GM18508 (cell line): Measurements from ENCODE around the gene YLPM1.

ENCODE experiments used
- ATAC-seq: cut with Tn5 transposase; IDR thresholded peaks from one replicate; pipeline ENCODE4 v1.9.1; 2021; ENCODE audit warnings: moderate number of reproducible peaks; ENCODE audit not compliant: insufficient read depth, unreplicated experiment

The YLPM1 gene

DNA sequence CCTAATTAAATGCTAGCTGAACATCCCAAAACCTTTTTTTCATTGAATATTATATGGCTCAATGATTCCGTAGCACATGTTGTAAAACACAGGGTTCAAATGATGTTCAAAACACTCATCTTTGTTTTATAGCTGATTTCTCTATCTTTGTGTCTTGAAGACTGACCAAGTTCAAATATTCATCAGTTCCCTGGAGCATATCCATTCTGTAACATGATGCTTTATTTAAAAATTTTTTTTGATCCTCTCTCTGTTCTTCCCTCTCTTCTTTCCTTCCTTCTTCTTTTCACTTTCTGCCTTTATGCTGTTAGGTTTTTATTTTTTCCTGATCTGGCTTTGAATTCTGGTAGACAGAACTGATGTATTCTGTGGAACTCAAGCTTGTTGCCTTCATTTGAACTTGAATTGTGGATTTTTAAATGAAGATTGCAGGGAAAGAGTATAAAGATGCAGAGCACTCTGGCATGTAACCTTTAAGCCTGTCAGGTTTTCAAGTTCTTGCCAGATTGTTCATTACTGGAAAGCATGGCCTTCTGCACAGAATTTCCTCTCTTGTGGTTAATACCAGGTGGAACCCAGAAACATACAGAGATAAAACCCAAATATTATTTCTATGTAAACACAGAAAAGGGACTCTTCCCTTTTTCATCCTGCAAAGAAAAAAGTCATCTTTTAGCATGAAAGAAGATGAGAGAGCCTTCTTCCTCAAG lies 73.3 kb downstream of the YLPM1 start:
- ATAC-seq, result no peak

DNA sequence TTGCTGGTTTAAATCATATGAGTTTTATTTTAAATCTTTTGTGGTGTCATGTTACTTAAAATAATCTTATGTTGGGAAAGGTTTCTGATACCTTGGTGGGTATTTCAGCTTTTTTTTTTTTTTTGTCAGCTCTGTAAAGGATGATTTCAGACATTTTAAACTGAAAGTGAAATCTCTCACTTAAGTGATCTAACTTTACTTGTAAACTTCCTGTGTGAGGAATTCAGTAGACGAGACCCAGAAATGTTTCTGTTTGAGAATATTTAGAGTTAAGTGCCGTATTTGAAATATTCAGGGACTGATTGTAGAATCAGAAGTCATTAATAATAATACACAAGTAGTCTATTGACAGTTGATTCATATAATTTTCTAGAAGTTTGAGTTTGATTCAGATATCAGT lies 75.0 kb downstream of the YLPM1 start:
- ATAC-seq, result no peak

DNA sequence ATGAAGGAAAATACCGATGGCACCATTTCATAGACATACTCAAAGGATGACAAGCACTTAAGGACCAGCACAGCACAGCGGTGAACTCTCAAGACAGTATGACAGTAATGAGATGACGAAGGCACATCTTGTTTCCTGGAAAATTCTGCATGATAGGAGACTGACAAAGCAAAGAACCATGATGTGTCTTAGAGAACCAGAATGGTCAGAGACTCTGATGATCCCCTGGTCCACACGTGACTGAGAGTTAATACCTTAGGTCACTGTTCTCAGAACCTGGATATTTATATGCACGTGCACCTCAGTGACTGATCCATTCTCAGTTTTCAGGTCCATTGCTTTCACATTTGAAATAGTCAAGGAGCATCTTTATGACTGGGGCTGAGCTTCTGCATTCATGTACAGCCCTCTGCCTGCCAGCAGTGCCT lies 77.5 kb downstream of the YLPM1 start:
- no peak for ATAC-seq

GRCh38 chr14:74841230-74842207 lies 78.4 kb downstream of the YLPM1 start:
- peak; percentile 55 for ATAC-seq

GRCh38 chr14:74843653-74844052 lies 80.5 kb downstream of the YLPM1 start:
- ATAC-seq, result no peak

DNA sequence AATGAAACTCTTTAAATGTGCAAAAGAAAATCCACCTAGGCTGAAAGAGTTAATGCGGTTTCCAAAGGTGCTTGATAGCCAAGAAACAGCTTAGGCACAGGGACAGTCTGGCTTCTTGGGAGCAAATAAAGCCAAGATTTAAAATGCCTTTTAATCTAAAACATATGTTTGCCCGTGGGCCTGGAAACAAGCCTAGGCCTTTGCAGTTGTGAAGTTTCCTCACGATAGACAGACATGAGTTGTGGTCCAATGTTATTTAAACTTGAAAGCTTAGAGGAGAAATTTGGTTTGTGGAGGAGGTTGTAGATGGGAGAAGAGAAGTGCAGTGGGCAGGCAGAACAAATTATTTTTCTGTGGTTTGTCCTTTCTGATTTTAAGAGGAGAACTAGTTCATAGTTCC lies 83.1 kb downstream of the YLPM1 start:
- ATAC-seq, result no peak

DNA sequence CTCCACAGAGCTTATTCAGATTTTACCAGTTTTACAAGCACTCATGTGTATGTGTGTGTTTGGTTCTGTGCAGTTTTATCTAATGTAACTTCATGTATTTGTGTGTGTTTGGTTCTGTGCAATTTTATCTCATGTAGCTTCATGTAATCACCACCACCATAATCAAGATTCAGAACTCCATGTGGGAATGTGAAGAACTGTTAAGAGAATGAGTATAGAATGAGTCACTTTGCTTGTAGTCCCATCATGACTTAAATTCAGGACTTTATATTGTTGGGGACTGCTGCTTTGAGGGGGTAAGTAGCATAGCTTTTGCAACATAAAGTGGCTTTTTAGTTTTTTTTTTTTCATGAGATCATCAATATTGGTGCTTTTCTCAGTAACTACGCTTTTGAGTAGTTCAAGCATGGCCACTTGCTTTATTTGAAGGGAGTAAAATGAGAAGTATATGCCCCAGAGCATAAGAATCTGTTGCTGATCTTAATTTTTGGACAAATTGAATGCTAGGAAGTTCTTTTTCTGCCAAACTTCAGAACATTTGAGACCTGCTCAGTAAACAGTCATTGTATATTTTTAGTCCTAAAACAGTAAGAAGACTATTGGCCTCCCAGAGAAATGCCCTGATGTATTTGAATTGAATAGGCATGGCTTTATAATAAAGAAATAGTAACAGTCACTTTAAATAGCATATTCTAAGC lies 84.0 kb downstream of the YLPM1 start:
- ATAC-seq, result no peak

- no peak for ATAC-seq
Measured at GRCh38 chr14:74848768-74849167, 85.7 kb downstream of the YLPM1 start.

- ATAC-seq, result no peak
Measured at GRCh38 chr14:74852922-74853530, 89.9 kb downstream of the YLPM1 start.

DNA sequence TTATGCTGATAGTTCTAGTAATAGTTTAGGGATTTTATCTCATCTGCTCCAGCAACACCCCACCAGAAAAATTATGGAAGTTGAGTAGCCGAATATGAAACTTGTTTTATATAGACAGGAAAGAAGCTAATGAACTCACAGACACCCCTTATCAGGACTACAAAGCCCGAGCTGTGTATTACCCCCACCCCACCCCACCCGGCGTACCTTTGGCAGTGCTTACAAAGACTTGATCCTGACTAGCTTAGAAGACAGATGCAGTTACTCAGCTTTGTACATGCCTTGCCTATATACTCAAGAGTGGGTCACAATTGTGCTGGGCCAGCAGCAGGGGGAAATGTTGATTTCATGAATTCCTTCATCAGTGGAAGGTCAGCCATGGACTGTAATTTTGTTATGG lies 90.5 kb downstream of the YLPM1 start:
- no peak for ATAC-seq

DNA sequence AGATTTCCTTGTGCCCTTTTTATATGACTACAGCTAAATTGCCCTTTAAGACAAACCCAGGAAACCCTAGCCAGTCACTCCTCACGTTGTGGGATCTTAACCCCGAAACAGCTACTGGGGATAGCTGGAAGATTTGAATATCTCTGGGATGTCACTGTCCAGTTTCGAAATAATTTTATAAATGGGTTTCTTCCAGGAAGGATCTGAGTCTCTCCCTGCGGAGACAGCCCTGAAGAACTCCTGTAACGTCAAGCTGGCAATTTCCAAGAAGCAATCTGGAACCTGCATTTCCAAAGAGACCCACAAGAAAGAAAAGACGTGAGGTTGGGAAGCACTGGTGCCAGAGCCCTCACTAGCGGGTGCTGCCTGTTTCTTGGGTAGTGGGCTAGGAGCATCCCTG lies 91.9 kb downstream of the YLPM1 start:
- ATAC-seq, result no peak

DNA sequence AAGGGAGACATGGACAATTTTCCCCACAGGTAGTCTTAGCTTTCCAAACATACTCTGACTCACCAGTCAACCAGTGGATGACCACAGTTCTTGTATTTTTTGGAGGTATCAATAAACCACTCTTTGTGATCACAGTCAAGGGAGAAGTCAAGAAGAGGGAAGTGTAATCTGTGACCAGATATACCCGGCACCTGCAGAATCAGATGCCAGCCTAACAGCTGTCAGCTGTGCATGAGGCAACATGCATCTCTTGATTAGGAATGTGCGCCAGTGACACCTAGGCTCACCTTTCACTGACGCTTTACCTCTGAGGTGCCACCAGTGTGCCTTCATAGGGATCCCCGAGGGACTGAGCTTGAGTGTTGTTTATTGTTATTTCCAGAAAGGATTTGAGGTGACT lies 92.8 kb downstream of the YLPM1 start:
- ATAC-seq, result no peak

GRCh38 chr14:74856366-74856765 lies 93.2 kb downstream of the YLPM1 start:
- no peak for ATAC-seq

DNA sequence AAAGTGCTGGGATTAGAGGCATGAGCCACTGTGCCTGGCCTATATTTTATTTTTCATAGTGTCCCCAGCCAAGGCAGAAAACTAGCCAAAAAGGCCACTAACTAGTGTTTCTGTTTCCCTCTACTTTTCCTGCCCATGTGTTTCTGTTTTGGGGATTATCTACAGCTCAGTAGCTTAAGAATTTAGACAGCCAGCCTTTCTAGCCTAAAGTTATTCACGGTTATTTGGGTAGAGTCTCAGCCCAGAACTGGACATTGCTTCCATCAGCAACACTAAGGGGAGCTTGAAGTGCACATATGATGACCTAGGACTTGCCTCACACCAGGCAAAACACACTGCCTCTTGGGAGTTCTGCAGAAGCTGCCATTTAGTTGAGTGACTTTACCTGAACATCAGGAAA lies 94.9 kb downstream of the YLPM1 start:
- no peak for ATAC-seq

DNA sequence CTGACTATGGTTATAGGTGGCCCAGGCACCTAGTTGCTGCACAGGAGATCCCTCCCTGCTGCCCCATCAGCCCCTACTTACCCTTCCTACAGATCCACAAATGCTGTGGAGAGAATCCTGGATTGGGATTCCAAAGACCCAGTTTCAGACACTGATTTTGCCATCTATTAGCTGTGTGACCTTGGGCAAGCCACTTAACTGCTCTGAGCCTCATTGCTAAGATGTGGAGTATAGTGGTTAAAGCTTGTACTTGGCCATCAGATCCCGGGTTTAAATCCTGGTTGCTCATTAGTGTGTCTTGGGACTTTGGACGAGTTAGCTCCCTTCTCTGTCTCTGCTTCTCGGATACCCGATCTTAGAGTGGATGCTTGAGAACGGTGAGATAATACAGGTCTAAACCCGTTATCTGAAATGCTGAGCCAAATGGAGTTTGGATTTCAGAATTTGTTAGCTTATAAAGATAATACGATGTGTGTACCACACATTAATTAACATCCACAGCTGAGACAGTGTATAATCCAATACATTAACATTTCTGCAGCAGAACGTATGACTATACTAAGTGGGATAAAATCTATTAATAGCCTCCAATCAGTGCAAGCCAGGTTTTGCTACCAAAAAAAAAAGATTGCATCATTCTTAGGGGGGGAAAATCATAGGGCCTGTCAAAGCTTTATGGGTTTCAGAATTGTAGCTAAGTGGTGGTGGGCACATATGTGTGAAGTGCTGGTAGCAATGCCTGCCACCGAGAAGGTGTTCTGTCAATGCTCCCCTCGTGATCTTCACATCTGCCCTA lies 96.8 kb downstream of the YLPM1 start:
- ATAC-seq, result no peak

GRCh38 chr14:74860899-74861733 lies 98.0 kb downstream of the YLPM1 start:
- ATAC-seq, result no peak

- no peak for ATAC-seq
Measured at GRCh38 chr14:74861734-74862090, 98.6 kb downstream of the YLPM1 start.

- ATAC-seq, result no peak
Measured at GRCh38 chr14:74863274-74863673, 100.2 kb downstream of the YLPM1 start.

DNA sequence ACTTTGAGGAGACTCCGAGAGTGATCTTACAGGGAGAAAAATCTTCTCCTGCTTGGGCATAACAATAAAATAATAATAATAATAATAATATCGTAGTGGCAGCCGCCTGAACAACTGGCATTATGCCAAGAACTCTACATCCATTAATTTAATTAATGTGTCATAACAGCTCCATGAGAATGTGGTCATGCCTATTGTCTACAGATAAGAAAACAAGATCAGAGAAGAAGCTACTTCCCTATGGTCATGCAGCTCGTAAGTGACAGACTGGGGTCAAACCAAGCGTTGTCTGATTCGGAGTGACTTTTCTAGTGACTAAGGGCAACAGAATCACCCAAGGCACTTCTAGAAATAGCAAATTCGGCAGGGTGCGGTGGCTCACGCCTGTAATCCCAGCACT lies 101.1 kb downstream of the YLPM1 start:
- ATAC-seq, result no peak
